Smooth muscle cell (in vitro differentiated cells): ENCODE data around the gene SMYD4. TPM values are rescaled to one million over a fixed set of nuclear protein-coding genes. Genes with fewer than 3 reads are reported as not detected.
A peak's percentile ranks its signal among the peaks of the same experiment; 100 is the strongest.

Experiments used
- DNase-seq: peaks from one replicate; lab custom pipeline; 2025; ENCODE audit not compliant: unreplicated experiment; lab: John Stamatoyannopoulos, UW
- H2AFZ ChIP-seq: fragments of 200-600 bp; sonication (generic); 2 replicates; pipeline ENCODE4 v1.6.0; 2016; ENCODE audit warnings: antibody characterized with exemption, low read depth, mild to moderate bottlenecking
- H3F3A ChIP-seq: fragments of 200-600 bp; sonication (generic); 2 replicates; pipeline ENCODE4 v1.6.0; 2017; ENCODE audit warnings: antibody characterized with exemption, low read depth
- H3K27ac ChIP-seq: fragments of 200-600 bp; sonication (generic); 2 replicates; pipeline ENCODE4 v1.5.1; 2016; ENCODE audit warnings: low read depth, mild to moderate bottlenecking
- H3K27me3 ChIP-seq: fragments of 200-600 bp; sonication (generic); 2 replicates; pipeline ENCODE4 v1.6.1; 2016; ENCODE audit warnings: low read depth, mild to moderate bottlenecking
- H3K36me3 ChIP-seq: fragments of 200-600 bp; sonication (generic); 2 replicates; pipeline ENCODE4 v1.5.1; 2016; ENCODE audit warnings: low read depth
- H3K4me1 ChIP-seq: fragments of 200-600 bp; sonication (generic); 2 replicates; pipeline ENCODE4 v1.5.1; 2016; ENCODE audit warnings: low read depth
- H3K4me2 ChIP-seq: fragments of 200-600 bp; sonication (generic); 2 replicates; pipeline ENCODE4 v1.6.0; 2016; ENCODE audit warnings: mild to moderate bottlenecking
- H3K4me3 ChIP-seq: fragments of 200-600 bp; sonication (generic); 2 replicates; pipeline ENCODE4 v1.5.1; 2016; ENCODE audit warnings: mild to moderate bottlenecking
- H3K79me2 ChIP-seq: fragments of 200-600 bp; sonication (generic); 2 replicates; pipeline ENCODE4 v1.6.0; 2016; ENCODE audit warnings: low read depth, mild to moderate bottlenecking
- H3K9ac ChIP-seq: fragments of 200-600 bp; sonication (generic); 2 replicates; pipeline ENCODE4 v1.6.0; 2016; ENCODE audit warnings: low read depth
- H3K9me3 ChIP-seq: fragments of 200-600 bp; sonication (generic); replicated peaks from 2 replicates; pipeline ENCODE4 v1.5.1; 2016; ENCODE audit warnings: low read depth
- H4K20me1 ChIP-seq: fragments of 200-600 bp; sonication (generic); 2 replicates; pipeline ENCODE4 v1.6.0; 2016; ENCODE audit warnings: low read depth
- CTCF ChIP-seq: fragments of 200-600 bp; sonication (generic); IDR thresholded peaks from 2 replicates; pipeline ENCODE4 v1.5.1; 2017; ENCODE audit warnings: borderline replicate concordance, mild to moderate bottlenecking, antibody characterized with exemption; ENCODE audit not compliant: insufficient read depth, poor library complexity, severe bottlenecking
- WGBS: methylation state at CpG from one replicate; pipeline ENCODE4 v1.1.7; 2016; ENCODE audit warnings: low lambda C conversion rate; 5-methylcytosine and 5-hydroxymethylcytosine counted together
- polyA plus RNA-seq: library from polyadenylated mRNA; unstranded; fragments of >200 nt; fragmentation: Nextera tagmentation; extraction: Ambion mirVana; gene quantifications from 2 replicates; pipeline ENCODE4 v1.2.1, GENCODE V29; 2016
- total RNA-seq: library from RNA; depleted of rRNA; stranded (reverse); fragments of >200 nt; gene quantifications from 2 replicates; pipeline ENCODE4 v1.2.3, GENCODE V29; 2014

Gene SMYD4
- total and polyA plus RNA-seq, 2 experiments from 2014 or later = 9.5 to 11.1 TPM

GRCh38 chr17:1789936-1790335, 39.8 kb downstream of the SMYD4 start:
- no peaks in the 10 kb centered on the region for H3K79me2 ChIP-seq
- no peaks in the 10 kb centered on the region for H3K9me3 ChIP-seq
- peaks cover 3% of the 10 kb centered on the region for H4K20me1 ChIP-seq
- no peaks in the 10 kb centered on the region for H3K27me3 ChIP-seq
- no peaks in the 10 kb centered on the region for H3K4me1 ChIP-seq
- no peak overlapping the region for H3K27ac ChIP-seq
- H3F3A ChIP-seq = peaks cover 42% of the 10 kb centered on the region
- TF ChIP-seq CTCF = no peak
- H3K9ac ChIP-seq = no peak overlapping the region
- DNase-seq = no peak
- WGBS = 72% methylated on average over 5 of the region's 5 CpGs
- H3K4me2 ChIP-seq = no peak overlapping the region
- H2AFZ ChIP-seq = no peak overlapping the region
- no peaks in the 10 kb centered on the region for H3K36me3 ChIP-seq
- no peak overlapping the region for H3K4me3 ChIP-seq

DNA sequence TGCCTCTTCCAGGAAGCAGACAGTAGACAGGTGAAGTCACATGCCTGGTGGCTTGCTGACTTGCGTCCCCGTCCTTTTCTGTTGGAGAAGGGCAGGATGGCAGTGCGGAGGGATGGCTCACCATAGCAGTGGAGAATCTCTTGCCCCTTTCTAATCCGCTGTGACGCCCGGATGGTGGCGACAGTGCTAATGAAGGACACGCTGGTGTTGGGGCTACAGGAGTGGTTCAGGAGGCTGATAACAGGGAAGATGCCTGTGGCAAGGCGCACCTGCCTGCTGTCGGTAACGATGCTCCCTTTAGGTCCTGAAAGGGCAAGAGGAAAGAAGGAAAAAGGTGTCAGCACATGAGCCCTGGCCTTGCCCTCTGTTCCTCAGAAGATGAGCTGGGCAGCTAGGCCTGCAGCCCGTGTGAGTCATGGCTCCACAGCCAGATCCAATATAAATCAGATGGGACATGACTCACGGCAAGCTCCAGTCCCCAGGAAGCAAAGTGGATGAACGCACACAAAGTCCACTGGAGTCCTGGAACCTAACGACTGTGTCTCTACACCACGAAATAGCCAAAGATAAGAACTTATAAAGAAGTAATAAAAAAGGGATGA, 42.3 kb downstream of the SMYD4 start:
- Histone ChIP-seq H3K9ac (peak overlapping the region; percentile 39), H2AFZ (no peak overlapping the region)
- DNase-seq = peak; percentile 31

GRCh38 chr17:1786708-1787107, 43.0 kb downstream of the SMYD4 start:
- Histone ChIP-seq H2AFZ (no peak overlapping the region), H4K20me1 (no peaks in the 10 kb centered on the region), H3K27me3 (no peaks in the 10 kb centered on the region), H3K9me3 (no peaks in the 10 kb centered on the region), H3K9ac (no peak overlapping the region), H3K4me2 (no peak overlapping the region), H3K4me3 (no peak overlapping the region), H3F3A (peaks cover 50% of the 10 kb centered on the region), H3K4me1 (no peaks in the 10 kb centered on the region), H3K79me2 (no peaks in the 10 kb centered on the region), H3K27ac (peak overlapping the region; percentile 90), H3K36me3 (no peaks in the 10 kb centered on the region)
- TF ChIP-seq CTCF = no peak
- WGBS = 87% methylated on average over 7 of the region's 7 CpGs
- no peak for DNase-seq

More for the DNA sequence above, 42.3 kb downstream of the SMYD4 start:
- WGBS = 56% methylated on average over 16 of the region's 16 CpGs
- Histone ChIP-seq H3F3A (peaks cover 44% of the 10 kb centered on the region), H3K27ac (peak overlapping the region; percentile 90), H3K4me2 (peak overlapping the region; percentile 42), H3K27me3 (no peaks in the 10 kb centered on the region), H3K4me3 (no peak overlapping the region), H3K36me3 (no peaks in the 10 kb centered on the region), H3K4me1 (no peaks in the 10 kb centered on the region), H4K20me1 (no peaks in the 10 kb centered on the region), H3K79me2 (no peaks in the 10 kb centered on the region), H3K9me3 (no peaks in the 10 kb centered on the region)
- no peak for TF ChIP-seq CTCF

- H3K9me3 ChIP-seq = no peaks in the 10 kb centered on the region
- no peak overlapping the region for H2AFZ ChIP-seq
- peaks cover 55% of the 10 kb centered on the region for H3F3A ChIP-seq
- H3K4me1 ChIP-seq = no peaks in the 10 kb centered on the region
- H3K79me2 ChIP-seq = no peaks in the 10 kb centered on the region
- peak overlapping the region; percentile 90 for H3K27ac ChIP-seq
- no peak for TF ChIP-seq CTCF
- no peak for DNase-seq
- no peak overlapping the region for H3K4me2 ChIP-seq
- no peaks in the 10 kb centered on the region for H4K20me1 ChIP-seq
- WGBS = 82% methylated on average over 4 of the region's 4 CpGs
- H3K36me3 ChIP-seq = no peaks in the 10 kb centered on the region
- H3K9ac ChIP-seq = no peak overlapping the region
- H3K4me3 ChIP-seq = no peak overlapping the region
- no peaks in the 10 kb centered on the region for H3K27me3 ChIP-seq
Observed at GRCh38 chr17:1785930-1786329, 43.8 kb downstream of the SMYD4 start.
